GM18505 (cell line): ENCODE data around the gene CASQ2.

ENCODE experiments used
- ATAC-seq: cut with Tn5 transposase; IDR thresholded peaks from one replicate; pipeline ENCODE4 v1.9.1; 2021; ENCODE audit not compliant: unreplicated experiment
- POLR2A ChIP-seq: IDR thresholded peaks from 4 replicates; pipeline ENCODE4 v1.6.1; 2011; ENCODE audit warnings: borderline replicate concordance; ENCODE audit not compliant: insufficient read depth, insufficient read length; ENCODE audit errors: extremely low read depth

CASQ2 gene

DNA sequence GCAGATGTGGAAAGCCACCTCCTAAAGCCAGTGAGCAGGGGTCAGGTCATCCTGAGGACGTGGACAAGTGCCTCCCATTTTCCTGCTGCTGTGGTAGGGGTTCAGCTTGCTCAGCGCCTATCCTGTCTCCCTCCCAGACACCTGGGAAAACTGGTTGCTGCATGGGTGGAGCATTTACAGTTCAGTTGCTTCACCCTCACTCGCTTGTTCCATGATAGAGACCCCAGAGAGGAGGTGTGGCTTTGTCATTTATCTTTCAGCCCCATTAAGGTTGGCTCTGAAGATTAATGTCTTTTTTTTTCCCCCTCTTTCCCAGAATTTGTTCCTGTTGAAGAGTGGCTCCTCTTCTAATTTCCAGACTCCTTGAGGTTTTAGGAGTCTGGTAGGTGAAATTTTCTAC lies 117.6 kb downstream of the CASQ2 start:
- ATAC-seq = no peak

More for the DNA sequence above, 117.6 kb downstream of the CASQ2 start:
- TF ChIP-seq POLR2A = no peak
